Muscle of leg (tissue), 11 donors: Measurements from ENCODE around the gene TMEM201. TPM values are rescaled to one million over a fixed set of nuclear protein-coding genes. Genes with fewer than 3 reads are reported as not detected.

ENCODE experiments used
- DNase-seq: peaks from one replicate; pipeline ENCODE4 v3.0.0; 2013
- H3K27ac ChIP-seq: one replicate; pipeline ENCODE4 v1.5.1; 2013; ENCODE audit warnings: mild to moderate bottlenecking, low read length, control low read depth
- H3K27me3 ChIP-seq: one replicate; pipeline ENCODE4 v1.6.1; 2013; ENCODE audit warnings: low read length; ENCODE audit not compliant: control insufficient read depth, insufficient read depth
- H3K36me3 ChIP-seq: one replicate; pipeline ENCODE4 v1.6.1; 2013; ENCODE audit warnings: low read length; ENCODE audit not compliant: control insufficient read depth, insufficient read depth
- H3K4me1 ChIP-seq: one replicate; pipeline ENCODE4 v1.6.1; 2013; ENCODE audit warnings: low read length; ENCODE audit not compliant: control insufficient read depth, insufficient read depth
- H3K4me3 ChIP-seq: one replicate; pipeline ENCODE4 v1.5.1; 2013; ENCODE audit warnings: low read length, control low read depth
- H3K9me3 ChIP-seq: replicated peaks from 2 replicates; pipeline ENCODE4 v1.6.1; 2013; ENCODE audit warnings: low read depth, low read length; ENCODE audit not compliant: control insufficient read depth
- WGBS: methylation state at CpG from one replicate; pipeline ENCODE4 v1.1.5; 2013; ENCODE audit warnings: missing lambda C conversion rate; ENCODE audit not compliant: insufficient coverage; 5-methylcytosine and 5-hydroxymethylcytosine counted together
- polyA plus RNA-seq, 8 donors: library from polyadenylated mRNA; unstranded; fragments of 120-200 nt; gene quantifications; one replicate each; pipeline versions ENCODE4 v1.2.1 to v1.2.3, GENCODE V29; 2013; ENCODE audit warnings: inconsistent platforms in 1 of 8, low replicate concordance in 1 of 8; ENCODE audit not compliant: insufficient read length in 8 of 8, insufficient read depth in 1 of 8
- total RNA-seq: library from RNA; stranded (reverse); fragments of 120-200 nt; gene quantifications from one replicate; pipeline ENCODE4 v1.2.4, GENCODE V29; 2013

TMEM201 gene
- total and polyA plus RNA-seq, 9 donors, result 6.9 to 22.2 (median 19.1) TPM

DNA sequence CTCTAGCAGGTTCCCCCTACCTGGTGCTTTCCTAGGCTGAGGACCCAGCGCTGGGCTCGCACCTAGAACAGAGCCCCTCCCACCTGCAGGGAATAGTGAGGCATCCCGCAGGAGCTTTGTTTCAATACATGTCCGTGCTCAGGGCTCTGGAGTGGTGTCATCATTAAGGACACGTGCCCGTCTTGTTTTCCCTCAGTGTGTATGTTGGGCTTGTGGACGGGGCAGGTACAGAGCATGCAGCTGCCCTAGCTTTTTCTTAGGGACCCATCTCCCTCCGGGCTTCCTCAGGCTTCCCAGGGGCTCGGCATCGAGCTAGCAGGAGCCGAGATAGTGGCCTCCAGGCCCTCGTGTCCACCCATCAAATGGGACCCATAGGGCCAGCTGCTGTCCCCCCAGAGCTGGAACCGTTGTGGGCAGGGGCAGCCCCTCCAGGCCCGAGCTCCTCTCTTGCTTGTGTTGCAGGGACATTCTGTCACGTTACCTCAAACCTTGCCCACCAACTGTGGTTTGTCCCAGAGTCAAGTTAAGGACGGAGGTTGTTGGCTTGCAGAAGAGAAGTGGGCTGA lies 3.9 kb downstream of the TMEM201 start:
- 64% methylated on average over 7 of the region's 16 CpGs for WGBS
- no peaks in the 10 kb centered on the region for H3K9me3 ChIP-seq
- H3K27me3 ChIP-seq, result no peaks in the 10 kb centered on the region
- no peak for DNase-seq
- H3K4me1 ChIP-seq, result peaks cover 86% of the 10 kb centered on the region
- H3K4me3 ChIP-seq, result no peak overlapping the region
- H3K27ac ChIP-seq, result peak overlapping the region; percentile 71
- peaks cover 6% of the 10 kb centered on the region for H3K36me3 ChIP-seq

- H3K4me1 ChIP-seq, result peaks cover 87% of the 10 kb centered on the region
These were observed 4.4 kb downstream of the TMEM201 start for GRCh38 chr1:9593147-9593491.

DNA sequence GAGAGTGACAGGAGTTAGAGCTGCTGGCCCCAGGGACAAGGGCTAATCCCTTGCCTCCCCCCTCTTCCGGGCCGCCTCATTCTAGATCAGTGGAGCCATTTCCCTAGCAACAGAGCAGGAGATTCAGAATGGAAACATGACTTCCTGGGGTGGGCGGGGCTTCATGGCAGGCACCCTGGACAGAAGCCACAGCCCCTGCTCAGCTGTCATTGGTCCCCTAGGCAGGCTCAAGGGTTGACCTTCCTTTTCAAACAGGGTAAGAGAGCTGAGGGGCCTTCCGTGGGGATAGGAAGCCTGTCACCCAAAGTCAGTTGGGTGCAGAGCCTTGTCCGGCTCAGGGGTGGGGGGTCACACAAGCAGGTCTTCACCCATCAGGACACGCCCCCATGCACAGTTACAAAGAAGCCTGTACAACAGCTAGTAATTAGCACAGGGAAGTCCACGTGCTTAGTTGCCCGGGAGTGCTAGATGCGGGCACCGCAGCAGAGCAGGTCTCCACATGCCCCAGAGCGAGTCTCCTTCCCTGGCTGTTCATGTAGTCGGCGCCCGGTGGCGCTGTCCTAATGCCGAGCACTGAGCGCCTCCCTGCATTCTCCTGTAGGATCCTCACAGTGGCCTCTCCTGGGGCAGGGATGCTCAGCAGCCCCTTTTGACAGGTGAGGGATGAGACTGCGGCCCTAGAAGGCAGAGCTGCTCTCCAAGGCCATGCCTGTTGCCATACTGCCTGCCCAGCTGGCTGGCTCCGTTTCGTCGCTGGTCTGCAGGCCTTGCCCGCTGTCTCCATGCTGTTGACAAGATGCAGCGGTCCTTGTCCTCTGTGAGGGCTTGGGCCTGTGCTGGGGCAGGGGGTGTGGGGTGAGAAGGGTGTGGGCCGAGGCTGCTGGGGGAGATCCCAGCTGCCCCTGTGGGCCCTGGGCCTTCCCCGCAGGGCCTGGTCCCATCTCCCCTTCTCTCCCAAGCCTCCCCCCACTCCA lies 5.1 kb downstream of the TMEM201 start:
- Histone ChIP-seq H3K27me3 (no peaks in the 10 kb centered on the region), H3K36me3 (peaks cover 18% of the 10 kb centered on the region), H3K4me3 (no peak overlapping the region), H3K4me1 (peaks cover 85% of the 10 kb centered on the region), H3K27ac (peak overlapping the region; percentile 67), H3K9me3 (no peaks in the 10 kb centered on the region)
- 49% methylated on average over 19 of the region's 25 CpGs for WGBS
- DNase-seq, result peak; percentile 91

More at GRCh38 chr1:9593147-9593491, 4.4 kb downstream of the TMEM201 start:
- H3K27ac ChIP-seq, result peak overlapping the region; percentile 67
- no peak overlapping the region for H3K4me3 ChIP-seq
- H3K27me3 ChIP-seq, result no peaks in the 10 kb centered on the region
- no peaks in the 10 kb centered on the region for H3K9me3 ChIP-seq
- WGBS, result 21% methylated on average over 8 of the region's 9 CpGs
- DNase-seq, result no peak
- H3K36me3 ChIP-seq, result peaks cover 12% of the 10 kb centered on the region

DNA sequence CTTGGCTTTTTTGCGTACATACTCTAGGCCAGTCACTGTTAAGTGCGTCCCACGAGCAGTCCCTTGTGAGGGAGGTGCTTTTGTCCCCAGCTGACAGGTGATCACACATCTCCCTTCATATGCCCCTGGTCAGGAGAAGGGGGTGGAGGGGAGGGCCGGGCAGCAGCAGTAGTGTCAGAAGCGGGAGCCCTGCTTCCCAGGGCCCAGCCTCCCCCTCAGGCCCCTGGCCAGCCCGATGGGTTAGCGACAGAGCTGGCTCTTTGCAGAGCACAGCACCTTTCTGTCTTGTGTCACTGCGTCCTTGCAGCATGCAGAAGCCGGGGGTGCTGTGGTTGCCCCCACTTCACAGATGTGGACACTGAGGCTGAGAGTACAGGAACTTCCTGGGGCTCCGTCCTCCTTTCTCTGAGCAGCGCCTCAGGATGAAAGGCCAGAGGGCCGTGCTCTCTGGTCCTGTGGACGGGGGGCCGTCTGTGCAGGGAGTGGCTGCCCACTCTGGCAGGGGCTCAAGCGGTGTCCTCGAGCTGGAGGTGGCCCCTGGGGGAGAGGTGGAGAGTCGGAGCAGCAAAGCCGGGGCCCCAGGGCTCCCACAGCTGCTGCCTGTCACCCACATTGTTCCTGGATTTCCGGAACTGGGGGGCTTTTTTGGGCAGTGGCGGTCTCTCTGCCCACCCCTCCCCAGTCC lies 5.9 kb downstream of the TMEM201 start:
- Histone ChIP-seq H3K9me3 (no peaks in the 10 kb centered on the region), H3K36me3 (peaks cover 26% of the 10 kb centered on the region), H3K27me3 (no peaks in the 10 kb centered on the region), H3K4me1 (peaks cover 82% of the 10 kb centered on the region), H3K27ac (peak overlapping the region; percentile 74), H3K4me3 (no peak overlapping the region)
- 75% methylated on average over 11 of the region's 20 CpGs for WGBS
- no peak for DNase-seq

- DNase-seq, result peak; percentile 59
- H3K4me3 ChIP-seq, result no peak overlapping the region
- no peaks in the 10 kb centered on the region for H3K27me3 ChIP-seq
- no peaks in the 10 kb centered on the region for H3K9me3 ChIP-seq
- peaks cover 74% of the 10 kb centered on the region for H3K4me1 ChIP-seq
- H3K36me3 ChIP-seq, result peaks cover 28% of the 10 kb centered on the region
- H3K27ac ChIP-seq, result peak overlapping the region; percentile 74
- WGBS, result 75% methylated on average over 14 of the region's 17 CpGs
These were observed 6.7 kb downstream of the TMEM201 start for GRCh38 chr1:9595156-9595967.

DNA sequence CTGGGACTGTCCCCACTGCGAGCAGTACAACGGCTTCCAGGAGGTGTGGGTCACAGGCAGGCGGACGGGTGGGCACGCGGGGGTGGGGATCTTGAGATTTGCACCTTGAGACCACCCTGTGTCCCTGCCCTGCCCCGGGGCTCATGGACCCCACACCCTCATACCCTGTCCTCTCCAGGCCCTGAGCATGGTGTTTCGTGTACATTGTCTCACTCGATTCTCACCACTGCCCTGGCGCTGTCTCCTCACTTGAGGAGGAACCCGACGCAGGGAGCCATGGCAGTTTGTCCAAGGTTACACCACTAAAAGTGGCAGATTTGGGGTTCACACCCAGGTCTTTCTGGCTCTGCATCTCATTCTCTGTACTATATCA lies 7.2 kb downstream of the TMEM201 start:
- DNase-seq, result no peak
- H3K27me3 ChIP-seq, result no peaks in the 10 kb centered on the region
- peaks cover 33% of the 10 kb centered on the region for H3K36me3 ChIP-seq
- no peaks in the 10 kb centered on the region for H3K9me3 ChIP-seq
- H3K4me1 ChIP-seq, result peaks cover 68% of the 10 kb centered on the region
- WGBS, result 68% methylated on average over 12 of the region's 12 CpGs
- no peak overlapping the region for H3K4me3 ChIP-seq
- H3K27ac ChIP-seq, result peak overlapping the region; percentile 29

DNA sequence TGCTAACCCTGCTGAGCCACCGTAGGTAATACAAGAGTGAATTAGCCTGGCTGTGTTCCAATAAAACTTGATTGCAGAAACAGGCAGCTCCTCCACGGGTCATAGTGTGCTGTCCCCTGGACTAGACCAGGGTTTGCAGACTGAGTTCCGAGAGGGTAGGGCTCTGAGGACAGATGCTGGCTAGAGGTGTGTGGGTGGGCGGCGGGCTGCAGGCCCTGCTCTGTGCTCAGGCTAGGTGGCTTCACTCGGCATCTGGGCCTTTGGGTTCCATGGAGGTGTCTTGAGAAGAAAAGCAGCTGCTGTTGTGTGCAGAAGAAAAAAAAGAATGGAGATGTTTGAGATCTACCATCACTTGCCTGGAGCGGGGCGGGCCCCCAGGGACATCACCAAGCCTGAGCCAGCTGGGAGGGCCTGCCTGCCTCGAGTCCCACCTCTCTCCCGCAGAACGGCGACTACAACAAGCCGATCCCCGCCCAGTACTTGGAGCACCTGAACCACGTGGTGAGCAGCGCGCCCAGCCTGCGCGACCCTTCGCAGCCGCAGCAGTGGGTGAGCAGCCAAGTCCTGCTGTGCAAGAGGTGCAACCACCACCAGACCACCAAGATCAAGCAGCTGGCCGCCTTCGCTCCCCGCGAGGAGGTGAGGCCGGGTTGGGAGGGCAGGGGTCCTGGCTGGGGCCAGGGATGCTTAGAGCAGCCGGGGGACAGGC lies 7.9 kb downstream of the TMEM201 start:
- peaks cover 39% of the 10 kb centered on the region for H3K36me3 ChIP-seq
- no peaks in the 10 kb centered on the region for H3K9me3 ChIP-seq
- H3K27ac ChIP-seq, result peak overlapping the region; percentile 29
- H3K4me3 ChIP-seq, result no peak overlapping the region
- no peaks in the 10 kb centered on the region for H3K27me3 ChIP-seq
- DNase-seq, result peak; percentile 87
- peaks cover 62% of the 10 kb centered on the region for H3K4me1 ChIP-seq
- 52% methylated on average over 18 of the region's 27 CpGs for WGBS

GRCh38 chr1:9597361-9598315 lies 8.9 kb downstream of the TMEM201 start:
- Histone ChIP-seq H3K27ac (no peak overlapping the region), H3K36me3 (peaks cover 50% of the 10 kb centered on the region), H3K4me1 (peaks cover 52% of the 10 kb centered on the region), H3K9me3 (no peaks in the 10 kb centered on the region), H3K27me3 (no peaks in the 10 kb centered on the region), H3K4me3 (no peak overlapping the region)
- DNase-seq, result no peak
- WGBS, result 90% methylated on average over 12 of the region's 14 CpGs
